K562 (cell line): ENCODE measurements around the gene AGRN. TPM values are rescaled to one million over a fixed set of nuclear protein-coding genes. Genes with fewer than 3 reads are reported as not detected.

Experiments
- ATAC-seq: fragments of 200-7000 bp; cut with Tn5 transposase; 3 replicates; pipeline ENCODE4 v1.9.1; 2020; ENCODE audit warnings: moderate library complexity
- BruUV-seq: library from RNA; stranded (reverse); fragments of 400-500 nt; replicated peaks from 2 replicates; lab custom pipeline; 2021; lab: Mats Ljungman, UMichigan
- CTCF ChIA-PET: fragments of 300-600 bp; formaldehyde crosslinking; extraction: SDS; loops from one replicate; lab custom pipeline; 2021; ENCODE audit warnings: low intra/inter-chr PET ratio; lab: Yijun Ruan, JAX
- POLR2A ChIA-PET: fragments of 300-600, 350-650 bp; sonication (Branson Sonifier 250); formaldehyde crosslinking; extraction: SDS; loops from one replicate; lab custom pipeline; 2021; ENCODE audit warnings: antibody characterized with exemption, inconsistent platforms; lab: Yijun Ruan, JAX
- DNase-seq, 4 experiments: peaks; one replicate each; pipeline versions ENCODE4 v3.0.0 to v3.0.0-alpha.2; 2011 to 2018; ENCODE audit warnings: low spot score in 3 of 4, mixed read lengths in 3 of 4; ENCODE audit errors: extremely low read depth in 1 of 4
- FAIRE-seq: peaks from 2 replicates; lab custom pipeline; 2011; peaks lifted over from hg19 to GRCh38; lab: Jason Lieb, UNC
- H2AFZ ChIP-seq: 2 replicates; pipeline ENCODE4 v1.6.0; 2011; ENCODE audit warnings: low read depth, low read length, control low read depth, inconsistent platforms
- H3K27ac ChIP-seq: fragments of 200-600 bp; 3 replicates; pipeline ENCODE4 v1.8.0; 2011; ENCODE audit warnings: low read depth, mild to moderate bottlenecking, control low read depth, inconsistent platforms, low read length, moderate library complexity, mixed read lengths; ENCODE audit errors: extremely low read depth
- H3K27me3 ChIP-seq, 2 experiments: fragments of 300-600 bp in 1 of 2; 2 replicates in 1 of 2; 3 replicates in 1 of 2; pipeline versions ENCODE4 v1.6.0 to v1.8.0; 2011; ENCODE audit warnings: inconsistent platforms in 2 of 2, low read length in 2 of 2, mild to moderate bottlenecking in 1 of 2, mixed read lengths in 1 of 2, moderate library complexity in 1 of 2; ENCODE audit not compliant: control insufficient read depth in 2 of 2, insufficient read depth in 2 of 2
- H3K36me3 ChIP-seq: fragments of 300-600 bp; 3 replicates; pipeline ENCODE4 v1.8.0; 2011; ENCODE audit warnings: mild to moderate bottlenecking, low read length, inconsistent platforms; ENCODE audit not compliant: control insufficient read depth, insufficient read depth
- H3K4me1 ChIP-seq, 2 experiments: fragments of 200-600 bp in 1 of 2; replicated peaks in 1 of 2; 2 replicates in 1 of 2; 3 replicates in 1 of 2; pipeline versions ENCODE4 v1.5.1 to v1.8.0; 2011; ENCODE audit warnings: inconsistent platforms in 2 of 2, low read length in 2 of 2, mild to moderate bottlenecking in 1 of 2, mixed read lengths in 1 of 2, moderate library complexity in 1 of 2; ENCODE audit not compliant: control insufficient read depth in 2 of 2, insufficient read depth in 2 of 2
- H3K4me2 ChIP-seq: 2 replicates; pipeline ENCODE4 v1.6.1; 2011; ENCODE audit warnings: low read length, control low read depth, inconsistent platforms, mixed read lengths; ENCODE audit not compliant: insufficient read depth
- H3K4me3 ChIP-seq: fragments of 200-600 bp; sonication (generic), shearing (Covaris generic); 2 replicates; pipeline ENCODE4 v1.5.1; 2016; ENCODE audit warnings: control low read depth, inconsistent platforms
- H3K79me2 ChIP-seq: fragments of 200-600 bp; 3 replicates; pipeline ENCODE4 v1.8.0; 2011; ENCODE audit warnings: low read length, inconsistent platforms; ENCODE audit not compliant: control insufficient read depth, insufficient read depth
- H3K9ac ChIP-seq, 2 experiments: 2 replicates each; pipeline versions ENCODE4 v1.6.0 to v1.6.1; 2011; ENCODE audit warnings: low read depth in 2 of 2, low read length in 2 of 2, control low read depth in 1 of 2, inconsistent platforms in 1 of 2, mild to moderate bottlenecking in 1 of 2, mixed read lengths in 1 of 2; ENCODE audit not compliant: insufficient read depth in 1 of 2
- H3K9me1 ChIP-seq: one replicate; pipeline ENCODE4 v1.6.0; 2011; ENCODE audit warnings: inconsistent platforms, mild to moderate bottlenecking, low read length, moderate library complexity; ENCODE audit not compliant: control insufficient read depth, insufficient read depth
- H3K9me3 ChIP-seq: replicated peaks from 2 replicates; pipeline ENCODE4 v1.5.1; 2011; ENCODE audit warnings: low read depth, low read length, inconsistent platforms; ENCODE audit not compliant: control insufficient read depth, insufficient read depth
- H4K20me1 ChIP-seq: replicated peaks from 2 replicates; pipeline ENCODE4 v1.6.1; 2011; ENCODE audit warnings: low read length, inconsistent platforms, mixed read lengths; ENCODE audit not compliant: control insufficient read depth, insufficient read depth
- CEBPB ChIP-seq: fragments of 450-650 bp; IDR thresholded peaks from 2 replicates; pipeline ENCODE4 v1.6.1; 2016; ENCODE audit warnings: missing genetic modification characterization, missing compliant biosample characterization
- CXXC5 ChIP-seq: fragments of 250-450 bp; sonication (Bioruptor Pico); IDR thresholded peaks from 2 replicates; pipeline ENCODE4 v1.8.0; 2022; ENCODE audit warnings: inconsistent platforms, mild to moderate bottlenecking, moderate library complexity
- MNT ChIP-seq, 2 experiments: fragments of 450-650 bp; conservative IDR thresholded peaks; 2 replicates each; pipeline ENCODE4 v1.6.1; 2017; ENCODE audit warnings: mild to moderate bottlenecking in 2 of 2, moderate library complexity in 2 of 2
- PHB2 ChIP-seq: fragments of 450-650 bp; IDR thresholded peaks from 2 replicates; pipeline ENCODE4 v1.6.1; 2017; ENCODE audit warnings: low read depth
- POLR2G ChIP-seq: fragments of 200-400 bp; formaldehyde crosslinking; IDR thresholded peaks from 2 replicates; pipeline ENCODE4 v1.6.1; 2017; ENCODE audit warnings: low read depth, mild to moderate bottlenecking, antibody characterized with exemption, low read length, moderate library complexity
- SAP30 ChIP-seq: fragments of 200-600 bp; sonication (generic); IDR thresholded peaks from 2 replicates; pipeline ENCODE4 v1.6.1; 2012; ENCODE audit warnings: borderline replicate concordance, low read depth, mild to moderate bottlenecking, moderate library complexity, low read length, control low read depth, inconsistent platforms; ENCODE audit not compliant: insufficient read depth, poor library complexity, severe bottlenecking
- TCF7L2 ChIP-seq: fragments of 150-350 bp; IDR thresholded peaks from 2 replicates; pipeline ENCODE4 v1.6.1; 2016; ENCODE audit warnings: low read depth, mild to moderate bottlenecking, low read length, moderate library complexity
- TFAP4 ChIP-seq: sonication (generic); formaldehyde crosslinking; IDR thresholded peaks from 2 replicates; pipeline ENCODE4 v1.8.0; 2022; ENCODE audit warnings: missing genetic modification reagents, mild to moderate bottlenecking, moderate library complexity, borderline replicate concordance
- ZNF830 ChIP-seq: fragments of 250-450 bp; sonication (Bioruptor Pico); IDR thresholded peaks from 2 replicates; pipeline ENCODE4 v1.5.0; 2021; ENCODE audit warnings: mild to moderate bottlenecking
- WGBS: fragments of 100-300 bp; shearing (Covaris generic); methylation state at CpG from one replicate; pipeline ENCODE4 v1.1.6; 2016; ENCODE audit warnings: low coverage, mixed read lengths; ENCODE audit not compliant: insufficient coverage; ENCODE audit errors: missing lambda C conversion rate; 5-methylcytosine and 5-hydroxymethylcytosine counted together
- in situ Hi-C: fragments of 300-500 bp; cut with MboI; formaldehyde crosslinking; loops from 4 replicates; pipeline ENCODE4 v1.15.0; 2018; ENCODE audit warnings: inconsistent platforms, mixed read lengths
- intact Hi-C: fragments of 100-400 bp; cut with micrococcal nuclease; formaldehyde crosslinking; loops from 2 replicates; pipeline ENCODE4 v1.14.2; 2022
- polyA plus RNA-seq, 8 experiments: library from polyadenylated mRNA; depleted of rRNA in 4 of 8; stranded (reverse) in 5 of 8; unstranded in 3 of 8; fragments of >200 nt; fragmentation: Nextera tagmentation in 2 of 8; fragmentation: Illumina TruSeq in 1 of 8; extraction: Ambion mirVana in 2 of 8; extraction: Trizol in 1 of 8; gene quantifications; 2 replicates each; pipeline versions ENCODE4 v1.2.1 to v1.2.3, GENCODE V29; 2011 to 2014; ENCODE audit warnings: inconsistent platforms in 1 of 8, missing spikeins in 1 of 8
- total RNA-seq, 7 experiments: library from RNA; depleted of rRNA in 6 of 7; stranded (reverse); fragments of >200 nt in 6 of 7; fragmentation: Illumina TruSeq in 2 of 7; extraction: Trizol in 2 of 7; gene quantifications; 2 replicates each; pipeline versions ENCODE4 v1.2.1 to v1.2.3, GENCODE V29; 2011 to 2021; ENCODE audit warnings: low replicate concordance in 1 of 7
- TF ChIP-seq, protein P1 (sequence below): sonication (generic); IDR thresholded peaks from 2 replicates; pipeline ENCODE4 v1.6.1; 2016
- TF ChIP-seq, protein P2 (sequence below): fragments of 250-450 bp; sonication (Bioruptor Pico); IDR thresholded peaks from 2 replicates; pipeline ENCODE4 v1.8.0; 2021; ENCODE audit warnings: mild to moderate bottlenecking, moderate library complexity
- TF ChIP-seq, protein P3 (sequence below): fragments of 450-650 bp; IDR thresholded peaks from 2 replicates; pipeline ENCODE4 v1.6.1; 2016; ENCODE audit warnings: antibody characterized with exemption

AGRN gene
- total and polyA plus RNA-seq, 9 of the 15 experiments (the other 6 are each of a cell fraction or from before 2014, with no cell fraction given): 0.04 to 111 (median 18.1) TPM

GRCh38 chr1:1069711-1070676, 50.1 kb downstream of the AGRN start:
- no peaks in the 10 kb centered on the region for H3K36me3 ChIP-seq
- WGBS: 17% methylated on average over 33 of the region's 40 CpGs
- peak overlapping the region; percentile 96 for H2AFZ ChIP-seq
- peak; percentile 6 for ATAC-seq
- no peaks in the 10 kb centered on the region for H3K79me2 ChIP-seq
- H3K9me3 ChIP-seq: no peaks in the 10 kb centered on the region
- CTCF ChIA-PET: no interaction called here
- H3K9me1 ChIP-seq: peaks cover 4% of the 10 kb centered on the region
- peaks cover 2 to 11% of the 10 kb centered on the region in 2 experiments; a peak in 2 of 5 replicates for H3K27me3 ChIP-seq
- peak overlapping the region; percentile 14 to 88; a peak in 3 of 4 replicates for H3K9ac ChIP-seq
- peaks cover 7% of the 10 kb centered on the region; the same call in 1 of the 2 replicates for H4K20me1 ChIP-seq
- POLR2A ChIA-PET: interaction anchor here (0.7 to 1.0 kb wide), 2 partner anchors 9 to 11 kb away, joined by 3 to 4 read pairs; no protein-coding TSS in a partner anchor
- intact Hi-C loops (no loop called here), in situ Hi-C loops (loop anchor here (10.0 kb wide), 1 partner anchor 85 kb away; the partner anchor contains the start of gene PERM1)
- BruUV-seq: no TSS peak
- H3K4me1 ChIP-seq: peaks cover 19 to 91% of the 10 kb centered on the region in 2 experiments; a peak in 4 of 5 replicates
- peak; percentile 46 to 60 (median 52) for DNase-seq
- FAIRE-seq: peak; percentile 65
- H3K4me3 ChIP-seq: peak overlapping the region; percentile 48
- no peak overlapping the region for H3K27ac ChIP-seq
- peak overlapping the region; percentile 81 for H3K4me2 ChIP-seq
- TF ChIP-seq SAP30 (peak; percentile 56), CXXC5 (CRISPR knock-in tag) (peak; percentile 43), PHB2 (no peak), ZNF830 (0 out of 2 replicates have a peak, but pooled peaks have one; percentile 26), MNT (conservative IDR thresholded peaks at IDR 0.05) (peak; percentile 24 to 43; a peak in 1 of 4 replicates), CEBPB (no peak), TFAP4 (peak; percentile 90), POLR2G (peak; percentile 12; the same call in 1 of the 2 replicates), TCF7L2 (no peak)
- TF ChIP-seq, protein P1, sequence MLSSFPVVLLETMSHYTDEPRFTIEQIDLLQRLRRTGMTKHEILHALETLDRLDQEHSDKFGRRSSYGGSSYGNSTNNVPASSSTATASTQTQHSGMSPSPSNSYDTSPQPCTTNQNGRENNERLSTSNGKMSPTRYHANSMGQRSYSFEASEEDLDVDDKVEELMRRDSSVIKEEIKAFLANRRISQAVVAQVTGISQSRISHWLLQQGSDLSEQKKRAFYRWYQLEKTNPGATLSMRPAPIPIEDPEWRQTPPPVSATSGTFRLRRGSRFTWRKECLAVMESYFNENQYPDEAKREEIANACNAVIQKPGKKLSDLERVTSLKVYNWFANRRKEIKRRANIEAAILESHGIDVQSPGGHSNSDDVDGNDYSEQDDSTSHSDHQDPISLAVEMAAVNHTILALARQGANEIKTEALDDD: no peak
- TF ChIP-seq, protein P2, sequence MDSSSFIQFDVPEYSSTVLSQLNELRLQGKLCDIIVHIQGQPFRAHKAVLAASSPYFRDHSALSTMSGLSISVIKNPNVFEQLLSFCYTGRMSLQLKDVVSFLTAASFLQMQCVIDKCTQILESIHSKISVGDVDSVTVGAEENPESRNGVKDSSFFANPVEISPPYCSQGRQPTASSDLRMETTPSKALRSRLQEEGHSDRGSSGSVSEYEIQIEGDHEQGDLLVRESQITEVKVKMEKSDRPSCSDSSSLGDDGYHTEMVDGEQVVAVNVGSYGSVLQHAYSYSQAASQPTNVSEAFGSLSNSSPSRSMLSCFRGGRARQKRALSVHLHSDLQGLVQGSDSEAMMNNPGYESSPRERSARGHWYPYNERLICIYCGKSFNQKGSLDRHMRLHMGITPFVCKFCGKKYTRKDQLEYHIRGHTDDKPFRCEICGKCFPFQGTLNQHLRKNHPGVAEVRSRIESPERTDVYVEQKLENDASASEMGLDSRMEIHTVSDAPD: no peak
- TF ChIP-seq, protein P3, sequence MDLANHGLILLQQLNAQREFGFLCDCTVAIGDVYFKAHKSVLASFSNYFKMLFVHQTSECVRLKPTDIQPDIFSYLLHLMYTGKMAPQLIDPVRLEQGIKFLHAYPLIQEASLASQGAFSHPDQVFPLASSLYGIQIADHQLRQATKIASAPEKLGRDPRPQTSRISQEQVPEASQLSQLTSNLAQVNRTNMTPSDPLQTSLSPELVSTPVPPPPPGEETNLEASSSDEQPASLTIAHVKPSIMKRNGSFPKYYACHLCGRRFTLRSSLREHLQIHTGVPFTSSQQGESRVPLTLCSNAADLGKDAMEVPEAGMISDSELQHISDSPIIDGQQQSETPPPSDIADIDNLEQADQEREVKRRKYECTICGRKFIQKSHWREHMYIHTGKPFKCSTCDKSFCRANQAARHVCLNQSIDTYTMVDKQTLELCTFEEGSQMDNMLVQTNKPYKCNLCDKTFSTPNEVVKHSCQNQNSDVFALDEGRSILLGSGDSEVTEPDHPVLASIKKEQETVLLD: 0 out of 2 replicates have a peak, but pooled peaks have one; percentile 32
